ENCODE measurements around the gene FLNC.

GRCh38 chr7:128888756-128889095, 58.5 kb downstream of the FLNC start:
- TF ChIP-seq POLR2A (IDR thresholded peaks at IDR 0.05; ENCODE audit: low read length) (no peak), GATA1 (IDR thresholded peaks at IDR 0.05; ENCODE audit: low read depth, low read length) (no peak)

All from erythroblast (primary cell).